GM20000 (cell line): ENCODE results near the gene FAM193A.
"Not testable (repeated sequence)": the region's sequence is repeated elsewhere in the genome, so short reads cannot be mapped to it uniquely, and the experiment has no call there.

ENCODE experiments used
- DNase-seq: peaks from one replicate; pipeline ENCODE4 v3.0.0; 2012; ENCODE audit warnings: low spot score
- TF ChIP-seq, protein P1 (sequence below): IDR thresholded peaks from 2 replicates; pipeline ENCODE4 v1.5.1; 2012; ENCODE audit warnings: mild to moderate bottlenecking, control low read depth; ENCODE audit errors: extremely low read depth, missing control alignments

Gene FAM193A

DNA sequence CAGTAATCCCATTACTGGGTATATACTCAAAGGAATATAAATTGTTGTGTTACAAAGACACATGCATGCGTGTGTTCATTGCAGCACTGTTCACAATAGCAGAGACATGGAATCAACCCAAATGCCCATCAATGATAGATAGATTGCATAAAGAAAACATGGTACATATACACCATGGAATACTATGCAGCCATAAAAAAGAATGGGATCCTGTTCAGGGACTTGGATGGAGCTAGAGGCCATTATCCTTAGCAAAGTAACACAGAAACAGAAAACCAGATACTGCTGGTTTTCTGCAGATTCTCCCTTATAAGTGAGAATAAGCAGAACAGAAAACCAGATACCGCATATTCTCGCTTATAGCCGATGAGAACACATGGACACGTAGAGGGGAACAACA, 43.5 kb downstream of the FAM193A start:
- TF ChIP-seq, protein P1, sequence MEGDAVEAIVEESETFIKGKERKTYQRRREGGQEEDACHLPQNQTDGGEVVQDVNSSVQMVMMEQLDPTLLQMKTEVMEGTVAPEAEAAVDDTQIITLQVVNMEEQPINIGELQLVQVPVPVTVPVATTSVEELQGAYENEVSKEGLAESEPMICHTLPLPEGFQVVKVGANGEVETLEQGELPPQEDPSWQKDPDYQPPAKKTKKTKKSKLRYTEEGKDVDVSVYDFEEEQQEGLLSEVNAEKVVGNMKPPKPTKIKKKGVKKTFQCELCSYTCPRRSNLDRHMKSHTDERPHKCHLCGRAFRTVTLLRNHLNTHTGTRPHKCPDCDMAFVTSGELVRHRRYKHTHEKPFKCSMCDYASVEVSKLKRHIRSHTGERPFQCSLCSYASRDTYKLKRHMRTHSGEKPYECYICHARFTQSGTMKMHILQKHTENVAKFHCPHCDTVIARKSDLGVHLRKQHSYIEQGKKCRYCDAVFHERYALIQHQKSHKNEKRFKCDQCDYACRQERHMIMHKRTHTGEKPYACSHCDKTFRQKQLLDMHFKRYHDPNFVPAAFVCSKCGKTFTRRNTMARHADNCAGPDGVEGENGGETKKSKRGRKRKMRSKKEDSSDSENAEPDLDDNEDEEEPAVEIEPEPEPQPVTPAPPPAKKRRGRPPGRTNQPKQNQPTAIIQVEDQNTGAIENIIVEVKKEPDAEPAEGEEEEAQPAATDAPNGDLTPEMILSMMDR, result no peak
- DNase-seq, result no peak

- DNase-seq, result no peak
- TF ChIP-seq, protein P1, result no peak
Measured at GRCh38 chr4:2583092-2583491, 46.6 kb downstream of the FAM193A start.

GRCh38 chr4:2583517-2583916, 47.1 kb downstream of the FAM193A start:
- no peak for DNase-seq
- TF ChIP-seq, protein P1, result no peak

DNA sequence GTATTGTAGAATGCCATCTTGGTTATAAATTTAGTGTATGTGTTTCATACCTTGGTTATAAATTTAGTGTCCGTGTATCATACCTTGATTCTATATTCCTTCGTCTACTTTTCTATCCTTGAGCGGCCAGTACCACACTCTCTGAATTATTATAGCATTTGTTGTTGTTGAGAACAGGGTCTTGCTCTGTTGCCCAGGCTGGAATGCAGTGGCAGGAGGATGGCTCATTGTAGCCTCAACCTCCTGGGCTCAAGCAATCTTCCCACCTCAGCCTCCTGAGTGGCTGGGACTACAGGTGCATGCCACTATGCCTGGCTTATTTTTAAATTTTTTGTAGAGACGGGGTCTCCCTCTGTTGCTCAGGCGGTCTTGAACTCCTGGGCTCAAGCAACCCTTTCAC, 50.1 kb downstream of the FAM193A start:
- TF ChIP-seq, protein P1, result no peak

DNA sequence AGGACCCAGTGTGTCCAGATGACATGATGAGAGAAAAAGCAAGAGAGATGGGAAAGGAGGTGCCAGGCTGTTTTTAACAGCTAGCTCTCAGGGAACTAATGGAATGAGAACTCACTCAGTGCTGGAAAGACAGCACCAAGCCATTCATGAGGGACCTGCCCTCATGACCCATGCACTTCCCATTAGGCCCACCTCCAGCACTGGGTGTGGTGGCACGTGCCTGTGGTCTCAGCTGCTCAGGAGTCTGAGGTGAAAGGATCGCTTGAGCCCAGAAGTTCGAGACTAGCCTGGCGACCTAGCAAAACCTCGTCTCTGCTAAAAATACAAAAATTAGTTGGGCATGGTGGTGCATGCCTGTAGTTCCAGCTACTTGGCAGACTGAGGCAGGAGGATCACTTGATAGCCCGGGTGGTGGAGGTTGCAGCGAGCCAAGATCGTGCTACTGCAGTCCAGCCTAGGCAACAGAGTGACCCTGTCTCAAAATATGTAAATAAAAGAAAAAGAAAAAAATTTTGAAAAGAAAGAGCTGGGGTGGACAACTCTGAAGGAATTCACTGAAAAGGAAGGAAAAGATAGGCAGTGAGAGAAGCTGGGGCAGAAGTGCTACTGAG, 50.9 kb downstream of the FAM193A start:
- TF ChIP-seq, protein P1, result no peak
- no peak for DNase-seq

More for the DNA sequence above, 50.1 kb downstream of the FAM193A start:
- no peak for DNase-seq

GRCh38 chr4:2588259-2588658, 51.8 kb downstream of the FAM193A start:
- no peak for DNase-seq
- TF ChIP-seq, protein P1, result no peak

GRCh38 chr4:2591189-2591588, 54.7 kb downstream of the FAM193A start:
- DNase-seq, result no peak

DNA sequence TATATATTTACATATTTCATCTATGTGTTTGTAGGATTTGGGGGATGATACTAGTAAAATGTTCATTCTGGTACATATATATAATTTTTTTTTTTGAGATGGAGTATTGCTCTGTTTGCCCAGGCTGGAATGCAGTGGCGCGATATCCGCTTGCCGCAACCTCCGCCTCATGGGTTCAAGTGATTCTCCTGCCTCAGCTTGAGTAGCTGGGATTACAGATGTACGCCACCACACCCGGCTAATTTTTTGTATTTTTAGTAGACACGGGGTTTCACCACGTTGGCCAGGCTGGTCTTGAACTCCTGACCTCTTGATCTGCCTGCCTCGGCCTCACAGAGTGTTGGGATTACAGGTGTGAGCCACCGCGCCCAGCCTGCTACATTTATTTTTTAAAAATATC, 55.6 kb downstream of the FAM193A start:
- not testable (repeated sequence) for DNase-seq

More at GRCh38 chr4:2591189-2591588, 54.7 kb downstream of the FAM193A start:
- TF ChIP-seq, protein P1, result no peak
